ENCODE measurements around the gene LRRC28.

DNA sequence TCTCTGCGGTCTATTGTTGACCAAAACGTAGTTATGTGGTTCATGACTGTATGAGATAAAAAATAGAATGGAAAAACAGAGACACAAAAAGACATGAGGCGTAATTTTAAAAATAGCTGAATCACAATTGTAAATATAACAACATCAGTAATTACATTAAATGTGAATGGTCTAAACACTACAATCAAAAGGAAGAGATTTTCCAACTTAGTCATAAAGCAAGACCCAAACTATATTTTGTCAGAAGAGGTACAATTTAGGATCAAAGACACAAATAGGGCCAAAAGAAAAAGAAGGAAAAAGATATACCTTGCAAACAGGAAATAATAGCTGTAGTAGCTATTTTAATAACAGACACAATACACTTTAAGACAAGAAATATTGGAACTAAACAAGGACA lies 61.5 kb downstream of the LRRC28 start:
- TF ChIP-seq, protein P1, sequence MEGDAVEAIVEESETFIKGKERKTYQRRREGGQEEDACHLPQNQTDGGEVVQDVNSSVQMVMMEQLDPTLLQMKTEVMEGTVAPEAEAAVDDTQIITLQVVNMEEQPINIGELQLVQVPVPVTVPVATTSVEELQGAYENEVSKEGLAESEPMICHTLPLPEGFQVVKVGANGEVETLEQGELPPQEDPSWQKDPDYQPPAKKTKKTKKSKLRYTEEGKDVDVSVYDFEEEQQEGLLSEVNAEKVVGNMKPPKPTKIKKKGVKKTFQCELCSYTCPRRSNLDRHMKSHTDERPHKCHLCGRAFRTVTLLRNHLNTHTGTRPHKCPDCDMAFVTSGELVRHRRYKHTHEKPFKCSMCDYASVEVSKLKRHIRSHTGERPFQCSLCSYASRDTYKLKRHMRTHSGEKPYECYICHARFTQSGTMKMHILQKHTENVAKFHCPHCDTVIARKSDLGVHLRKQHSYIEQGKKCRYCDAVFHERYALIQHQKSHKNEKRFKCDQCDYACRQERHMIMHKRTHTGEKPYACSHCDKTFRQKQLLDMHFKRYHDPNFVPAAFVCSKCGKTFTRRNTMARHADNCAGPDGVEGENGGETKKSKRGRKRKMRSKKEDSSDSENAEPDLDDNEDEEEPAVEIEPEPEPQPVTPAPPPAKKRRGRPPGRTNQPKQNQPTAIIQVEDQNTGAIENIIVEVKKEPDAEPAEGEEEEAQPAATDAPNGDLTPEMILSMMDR (IDR thresholded peaks at IDR 0.05) = no peak
- no peak for TF ChIP-seq POLR2A (IDR thresholded peaks at IDR 0.05)

Measured in ovary (tissue), 3 donors.